OCI-LY1 (cell line): ENCODE measurements around the gene VEPH1.

Experiments
- H2AFZ ChIP-seq: fragments of 200-600 bp; sonication (generic), shearing (Covaris generic); 2 replicates; pipeline ENCODE4 v1.6.0; 2014; ENCODE audit warnings: antibody characterized with exemption, mild to moderate bottlenecking, low read length
- H3F3A ChIP-seq: fragments of 200-600 bp; sonication (generic), shearing (Covaris generic); 2 replicates; pipeline ENCODE4 v1.6.0; 2014; ENCODE audit warnings: mild to moderate bottlenecking, antibody characterized with exemption, low read length, moderate library complexity; ENCODE audit not compliant: insufficient read depth
- H3K27ac ChIP-seq: fragments of 200-600 bp; sonication (generic); 2 replicates; pipeline ENCODE4 v1.5.1; 2014; ENCODE audit warnings: low read length, mixed run types, mild to moderate bottlenecking, low read depth; ENCODE audit not compliant: poor library complexity, severe bottlenecking
- H3K27me3 ChIP-seq: fragments of 200-600 bp; sonication (generic); 2 replicates; pipeline ENCODE4 v1.6.0; 2014; ENCODE audit warnings: antibody characterized with exemption, mild to moderate bottlenecking, low read length, moderate library complexity; ENCODE audit not compliant: insufficient read depth
- H3K36me3 ChIP-seq: fragments of 200-600 bp; sonication (generic); 2 replicates; pipeline ENCODE4 v1.6.1; 2014; ENCODE audit warnings: mild to moderate bottlenecking, antibody characterized with exemption, low read length, moderate library complexity, mixed read lengths; ENCODE audit not compliant: insufficient read depth
- H3K4me1 ChIP-seq: fragments of 200-600 bp; sonication (generic); 2 replicates; pipeline ENCODE4 v1.5.1; 2014; ENCODE audit warnings: mild to moderate bottlenecking, low read length, moderate library complexity; ENCODE audit not compliant: insufficient read depth, severe bottlenecking
- H3K4me2 ChIP-seq: fragments of 200-600 bp; sonication (generic), shearing (Covaris generic); 2 replicates; pipeline ENCODE4 v1.6.1; 2014; ENCODE audit warnings: low read length
- H3K4me3 ChIP-seq: fragments of 200-600 bp; sonication (generic); 2 replicates; pipeline ENCODE4 v1.5.1; 2014; ENCODE audit warnings: low read length, low read depth, mild to moderate bottlenecking, mixed read lengths; ENCODE audit not compliant: poor library complexity, severe bottlenecking
- H3K79me2 ChIP-seq: fragments of 200-600 bp; shearing (Covaris generic); 2 replicates; pipeline ENCODE4 v1.6.1; 2016; ENCODE audit warnings: mixed run types, low read length, mixed read lengths; ENCODE audit not compliant: insufficient read depth
- H3K9ac ChIP-seq: fragments of 200-600 bp; sonication (generic), shearing (Covaris generic); 2 replicates; pipeline ENCODE4 v1.6.1; 2014; ENCODE audit warnings: mild to moderate bottlenecking, low read length, mixed read lengths
- H3K9me2 ChIP-seq: fragments of 200-600 bp; sonication (generic), shearing (Covaris generic); 2 replicates; pipeline ENCODE4 v1.6.1; 2014; ENCODE audit warnings: low read depth, mild to moderate bottlenecking, low read length, mixed read lengths
- H3K9me3 ChIP-seq: fragments of 200-600 bp; shearing (Covaris generic); 2 replicates; pipeline ENCODE4 v1.6.1; 2014; ENCODE audit warnings: low read length, mixed read lengths
- H4K20me1 ChIP-seq: fragments of 200-600 bp; sonication (generic), shearing (Covaris generic); 2 replicates; pipeline ENCODE4 v1.6.0; 2016; ENCODE audit warnings: mild to moderate bottlenecking, low read length; ENCODE audit not compliant: insufficient read depth
- EZH2 ChIP-seq: fragments of 200-600 bp; sonication (generic), shearing (Covaris generic); IDR thresholded peaks from 2 replicates; pipeline ENCODE4 v1.8.0; 2017; ENCODE audit warnings: borderline replicate concordance, mixed run types, mild to moderate bottlenecking, antibody characterized with exemption, low read length, moderate library complexity, mixed read lengths
- TF ChIP-seq, protein P1 (sequence below): fragments of 200-600 bp; sonication (generic), shearing (Covaris generic); IDR thresholded peaks from 2 replicates; pipeline ENCODE4 v1.5.1; 2017; ENCODE audit warnings: mild to moderate bottlenecking, antibody characterized with exemption, low read length, moderate library complexity, mixed read lengths

Gene VEPH1

DNA sequence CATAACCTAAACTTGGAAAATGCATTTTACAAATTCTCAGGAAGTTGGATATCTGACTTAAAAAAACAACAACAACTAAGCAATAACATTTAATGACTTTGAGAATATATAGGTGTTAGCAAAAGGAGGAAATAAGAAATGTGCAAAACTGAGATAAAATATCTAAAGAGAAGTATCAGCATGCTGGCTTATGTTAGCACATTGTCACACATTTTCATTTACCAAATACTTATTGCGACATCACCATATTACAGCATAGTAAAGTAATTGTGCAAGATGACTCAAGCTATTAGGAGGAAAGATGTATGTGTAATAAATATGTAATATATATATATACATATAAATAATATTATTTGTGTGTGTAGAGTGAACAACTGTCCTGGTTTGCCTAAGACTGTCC lies 57.4 kb downstream of the VEPH1 start:
- no peaks in the 10 kb centered on the region for H4K20me1 ChIP-seq
- no peak overlapping the region for H2AFZ ChIP-seq
- H3K36me3 ChIP-seq: no peaks in the 10 kb centered on the region
- no peak overlapping the region for H3K4me3 ChIP-seq
- TF ChIP-seq, protein P1, sequence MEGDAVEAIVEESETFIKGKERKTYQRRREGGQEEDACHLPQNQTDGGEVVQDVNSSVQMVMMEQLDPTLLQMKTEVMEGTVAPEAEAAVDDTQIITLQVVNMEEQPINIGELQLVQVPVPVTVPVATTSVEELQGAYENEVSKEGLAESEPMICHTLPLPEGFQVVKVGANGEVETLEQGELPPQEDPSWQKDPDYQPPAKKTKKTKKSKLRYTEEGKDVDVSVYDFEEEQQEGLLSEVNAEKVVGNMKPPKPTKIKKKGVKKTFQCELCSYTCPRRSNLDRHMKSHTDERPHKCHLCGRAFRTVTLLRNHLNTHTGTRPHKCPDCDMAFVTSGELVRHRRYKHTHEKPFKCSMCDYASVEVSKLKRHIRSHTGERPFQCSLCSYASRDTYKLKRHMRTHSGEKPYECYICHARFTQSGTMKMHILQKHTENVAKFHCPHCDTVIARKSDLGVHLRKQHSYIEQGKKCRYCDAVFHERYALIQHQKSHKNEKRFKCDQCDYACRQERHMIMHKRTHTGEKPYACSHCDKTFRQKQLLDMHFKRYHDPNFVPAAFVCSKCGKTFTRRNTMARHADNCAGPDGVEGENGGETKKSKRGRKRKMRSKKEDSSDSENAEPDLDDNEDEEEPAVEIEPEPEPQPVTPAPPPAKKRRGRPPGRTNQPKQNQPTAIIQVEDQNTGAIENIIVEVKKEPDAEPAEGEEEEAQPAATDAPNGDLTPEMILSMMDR: no peak
- TF ChIP-seq EZH2: no peak
- H3K27ac ChIP-seq: no peak overlapping the region
- H3K9me3 ChIP-seq: no peaks in the 10 kb centered on the region
- no peaks in the 10 kb centered on the region for H3K4me1 ChIP-seq
- no peaks in the 10 kb centered on the region for H3K79me2 ChIP-seq
- no peak overlapping the region for H3K9ac ChIP-seq
- no peaks in the 10 kb centered on the region; the same call in 1 of the 2 replicates for H3K27me3 ChIP-seq
- H3K4me2 ChIP-seq: no peak overlapping the region
- no peaks in the 10 kb centered on the region for H3F3A ChIP-seq
- H3K9me2 ChIP-seq: no peaks in the 10 kb centered on the region

DNA sequence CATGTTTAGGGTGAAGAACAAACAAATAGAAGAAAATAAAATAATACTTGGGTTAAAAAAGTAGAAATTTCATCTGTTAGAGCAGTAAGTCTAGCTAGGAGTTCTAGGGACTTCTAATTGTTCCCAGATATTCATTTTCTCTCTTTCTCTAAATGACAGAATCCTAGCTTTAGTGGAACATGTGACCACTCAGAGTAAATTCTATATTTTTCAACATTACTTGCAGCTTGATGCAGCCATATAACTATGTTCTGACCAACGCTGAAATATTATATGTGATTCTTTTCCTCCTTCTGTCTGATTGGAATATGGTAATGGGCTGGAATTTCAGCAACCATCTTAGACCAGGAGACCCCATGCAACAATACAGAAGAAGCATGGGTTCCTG lies 58.4 kb downstream of the VEPH1 start:
- Histone ChIP-seq H2AFZ (no peak overlapping the region), H4K20me1 (no peaks in the 10 kb centered on the region)
- TF ChIP-seq, protein P1: no peak
- no peak for TF ChIP-seq EZH2

DNA sequence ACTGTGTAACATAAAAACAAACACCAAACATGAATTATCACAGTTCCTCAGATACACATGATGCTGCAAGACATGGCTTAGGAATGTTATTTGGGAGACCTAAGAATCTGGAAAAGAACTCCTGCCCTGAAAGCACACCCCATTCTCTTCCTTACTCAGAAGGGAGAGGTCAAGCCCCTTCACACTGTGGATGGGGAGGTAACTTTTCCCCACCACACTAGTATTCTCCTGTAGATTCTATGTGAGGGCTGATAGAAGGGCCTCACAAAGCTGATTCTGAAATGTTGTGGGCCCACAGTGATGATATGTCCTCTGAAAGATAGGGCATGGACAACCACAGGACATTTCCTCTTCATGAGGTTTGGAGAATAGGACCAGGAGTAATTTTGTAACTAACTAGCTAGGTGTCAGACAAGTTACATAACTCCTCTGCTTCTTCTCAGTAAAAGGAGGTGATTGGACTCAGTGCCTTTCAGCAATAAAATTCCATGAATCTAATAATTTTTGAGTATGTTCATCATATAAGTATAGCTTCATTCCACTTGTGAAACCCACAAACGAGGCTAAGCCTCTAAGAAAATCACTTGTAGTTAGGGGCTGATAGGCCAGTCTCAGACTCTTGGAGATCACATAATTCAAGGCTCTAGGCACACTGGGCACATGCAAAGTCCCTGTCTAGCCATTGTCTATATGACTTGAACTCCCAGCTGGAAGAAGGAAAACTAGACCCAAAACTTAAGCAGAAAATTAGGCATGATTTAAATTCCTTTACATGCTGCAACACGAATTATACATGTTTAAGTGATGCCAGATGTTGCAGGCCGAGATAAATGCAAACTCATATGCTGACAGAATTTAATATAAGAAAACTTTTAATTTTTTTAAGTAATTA lies 59.1 kb downstream of the VEPH1 start:
- Histone ChIP-seq H3K36me3 (no peaks in the 10 kb centered on the region), H3K4me3 (no peak overlapping the region), H3K79me2 (no peaks in the 10 kb centered on the region), H3K9me3 (no peaks in the 10 kb centered on the region), H3K27me3 (no peaks in the 10 kb centered on the region; the same call in 1 of the 2 replicates), H3K9me2 (no peaks in the 10 kb centered on the region), H2AFZ (no peak overlapping the region), H3K4me2 (no peak overlapping the region), H4K20me1 (no peaks in the 10 kb centered on the region), H3F3A (no peaks in the 10 kb centered on the region), H3K4me1 (no peaks in the 10 kb centered on the region), H3K9ac (no peak overlapping the region), H3K27ac (no peak overlapping the region)
- TF ChIP-seq, protein P1: no peak
- TF ChIP-seq EZH2: no peak

More for the DNA sequence above, 58.4 kb downstream of the VEPH1 start:
- Histone ChIP-seq H3K4me1 (no peaks in the 10 kb centered on the region), H3K9ac (no peak overlapping the region), H3K27me3 (no peaks in the 10 kb centered on the region; the same call in 1 of the 2 replicates), H3K4me2 (no peak overlapping the region), H3F3A (no peaks in the 10 kb centered on the region), H3K4me3 (no peak overlapping the region), H3K27ac (no peak overlapping the region), H3K9me3 (no peaks in the 10 kb centered on the region), H3K79me2 (no peaks in the 10 kb centered on the region), H3K36me3 (no peaks in the 10 kb centered on the region), H3K9me2 (no peaks in the 10 kb centered on the region)
